WTC11 (cell line): Measurements from ENCODE around the gene HERPUD2. TPM values are rescaled to one million over a fixed set of nuclear protein-coding genes. Genes with fewer than 3 reads are reported as not detected.

ENCODE experiments used
- ATAC-seq: fragments of 200-7000 bp; cut with Tn5 transposase; 2 replicates; pipeline ENCODE4 v1.10.0; 2021; ENCODE audit warnings: mild to moderate bottlenecking, moderate library complexity
- CTCF ChIA-PET: fragments of 300-600 bp; sonication (Branson Sonifier 250); formaldehyde crosslinking; loops from one replicate; lab custom pipeline; 2021; ENCODE audit warnings: antibody characterized with exemption; lab: Charles Lee
- POLR2A ChIA-PET: fragments of 350-600 bp; sonication (Branson Sonifier 250); formaldehyde crosslinking; loops from one replicate; lab custom pipeline; 2021; ENCODE audit warnings: antibody characterized with exemption; lab: Charles Lee
- DNase-seq: peaks from one replicate; pipeline ENCODE4 v3.0.0; 2021; ENCODE audit warnings: low spot score
- H3K27ac Mint-ChIP-seq: 2 replicates; pipeline ENCODE4 v1.8.0; 2021; ENCODE audit warnings: mixed read lengths
- H3K27me3 Mint-ChIP-seq: 2 replicates; pipeline ENCODE4 v1.8.0; 2021; ENCODE audit warnings: low read depth, mild to moderate bottlenecking, moderate library complexity, mixed read lengths
- H3K36me3 Mint-ChIP-seq: 2 replicates; pipeline ENCODE4 v1.8.0; 2021; ENCODE audit warnings: mixed read lengths
- H3K4me1 Mint-ChIP-seq: 2 replicates; pipeline ENCODE4 v1.8.0; 2022; ENCODE audit warnings: mixed read lengths
- H3K4me3 Mint-ChIP-seq: 2 replicates; pipeline ENCODE4 v1.8.0; 2021; ENCODE audit warnings: mild to moderate bottlenecking, moderate library complexity, mixed read lengths
- H3K9me3 Mint-ChIP-seq: 2 replicates; pipeline ENCODE4 v1.8.0; 2021; ENCODE audit warnings: mixed read lengths
- ATF1 ChIP-seq: sonication (generic); formaldehyde crosslinking; IDR thresholded peaks from 2 replicates; pipeline ENCODE4 v1.8.1; 2023; ENCODE audit warnings: mild to moderate bottlenecking, moderate library complexity, missing genetic modification reagents
- ELF4 ChIP-seq: sonication (generic); formaldehyde crosslinking; IDR thresholded peaks from 2 replicates; pipeline ENCODE4 v1.8.1; 2022; ENCODE audit warnings: low read depth, mild to moderate bottlenecking, moderate library complexity, missing genetic modification reagents
- EMX1 ChIP-seq: fragments of 250-450 bp; sonication (Bioruptor Pico); IDR thresholded peaks from 2 replicates; pipeline ENCODE4 v1.8.0; 2021; ENCODE audit warnings: mild to moderate bottlenecking
- FOXK1 ChIP-seq: sonication (generic); formaldehyde crosslinking; IDR thresholded peaks from 2 replicates; pipeline ENCODE4 v1.8.0; 2022; ENCODE audit warnings: mild to moderate bottlenecking, moderate library complexity, missing genetic modification reagents
- KAT7 ChIP-seq: sonication (generic); formaldehyde crosslinking; IDR thresholded peaks from 2 replicates; pipeline ENCODE4 v1.8.1; 2023; ENCODE audit warnings: missing genetic modification reagents, mild to moderate bottlenecking, borderline replicate concordance
- NFATC4 ChIP-seq: fragments of 250-450 bp; sonication (Bioruptor Pico); IDR thresholded peaks from 2 replicates; pipeline ENCODE4 v1.9.0; 2021; ENCODE audit warnings: mild to moderate bottlenecking
- NR1H2 ChIP-seq: sonication (generic); formaldehyde crosslinking; IDR thresholded peaks from 2 replicates; pipeline ENCODE4 v1.9.0; 2021; ENCODE audit warnings: mild to moderate bottlenecking, moderate library complexity, missing genetic modification reagents
- OVOL2 ChIP-seq: fragments of 250-450 bp; sonication (Bioruptor Pico); IDR thresholded peaks from 2 replicates; pipeline ENCODE4 v1.9.0; 2021; ENCODE audit warnings: mild to moderate bottlenecking, borderline replicate concordance
- RORB ChIP-seq: fragments of 250-450 bp; sonication (Bioruptor Pico); IDR thresholded peaks from 2 replicates; pipeline ENCODE4 v1.9.0; 2021; ENCODE audit warnings: mild to moderate bottlenecking
- TCF7 ChIP-seq: sonication (generic); formaldehyde crosslinking; IDR thresholded peaks from 2 replicates; pipeline ENCODE4 v1.8.0; 2022; ENCODE audit warnings: mild to moderate bottlenecking, low read depth, missing genetic modification reagents, moderate library complexity
- TEAD1 ChIP-seq: sonication (generic); formaldehyde crosslinking; IDR thresholded peaks from 2 replicates; pipeline ENCODE4 v1.8.0; 2022; ENCODE audit warnings: mild to moderate bottlenecking, missing genetic modification reagents
- ZNF232 ChIP-seq: sonication (generic); formaldehyde crosslinking; IDR thresholded peaks from 2 replicates; pipeline ENCODE4 v1.8.0; 2022; ENCODE audit warnings: mild to moderate bottlenecking, missing genetic modification reagents
- ZNF263 ChIP-seq: sonication (generic); formaldehyde crosslinking; IDR thresholded peaks from 2 replicates; pipeline ENCODE4 v1.8.1; 2022; ENCODE audit warnings: low read depth, mild to moderate bottlenecking, moderate library complexity, missing genetic modification reagents
- ZNF423 ChIP-seq: fragments of 250-450 bp; sonication (Bioruptor Pico); IDR thresholded peaks from 2 replicates; pipeline ENCODE4 v2.1.2; 2022; ENCODE audit warnings: mild to moderate bottlenecking, moderate library complexity
- total RNA-seq: library from RNA; stranded (reverse); gene quantifications from 3 replicates; pipeline ENCODE4 v1.2.3, GENCODE V29; 2021
- TF ChIP-seq, protein P1 (sequence below): sonication (generic); formaldehyde crosslinking; IDR thresholded peaks from 2 replicates; pipeline ENCODE4 v1.8.1; 2023; ENCODE audit warnings: mild to moderate bottlenecking, missing genetic modification reagents, moderate library complexity
- TF ChIP-seq, protein P2 (sequence below): sonication (generic); formaldehyde crosslinking; IDR thresholded peaks from 2 replicates; pipeline ENCODE4 v1.8.0; 2022; ENCODE audit warnings: mild to moderate bottlenecking, missing genetic modification reagents
- TF ChIP-seq, protein P3 (sequence below): fragments of 250-450 bp; sonication (Bioruptor Pico); IDR thresholded peaks from 2 replicates; pipeline ENCODE4 v1.8.0; 2021; ENCODE audit warnings: mild to moderate bottlenecking
- TF ChIP-seq, protein P4 (sequence below): sonication (generic); formaldehyde crosslinking; IDR thresholded peaks from 2 replicates; pipeline ENCODE4 v1.8.0; 2023; ENCODE audit warnings: missing genetic modification reagents
- TF ChIP-seq, protein P5 (sequence below): sonication (generic); formaldehyde crosslinking; IDR thresholded peaks from 2 replicates; pipeline ENCODE4 v1.8.1; 2022; ENCODE audit warnings: missing genetic modification reagents, borderline replicate concordance
- TF ChIP-seq, protein P6 (sequence below): sonication (generic); formaldehyde crosslinking; IDR thresholded peaks from 2 replicates; pipeline ENCODE4 v1.8.1; 2022; ENCODE audit warnings: mild to moderate bottlenecking, missing genetic modification reagents, moderate library complexity, borderline replicate concordance
- TF ChIP-seq, protein P7 (sequence below): fragments of 250-450 bp; sonication (Bioruptor Pico); IDR thresholded peaks from 2 replicates; pipeline ENCODE4 v1.9.0; 2021; ENCODE audit warnings: mild to moderate bottlenecking
- TF ChIP-seq, protein P8 (sequence below): sonication (generic); formaldehyde crosslinking; IDR thresholded peaks from 2 replicates; pipeline ENCODE4 v1.8.1; 2022; ENCODE audit warnings: low read depth, mild to moderate bottlenecking, moderate library complexity, missing genetic modification reagents, borderline replicate concordance

HERPUD2 gene
- total RNA-seq, 1 experiment from 2014 or later = 16.2 TPM

DNA sequence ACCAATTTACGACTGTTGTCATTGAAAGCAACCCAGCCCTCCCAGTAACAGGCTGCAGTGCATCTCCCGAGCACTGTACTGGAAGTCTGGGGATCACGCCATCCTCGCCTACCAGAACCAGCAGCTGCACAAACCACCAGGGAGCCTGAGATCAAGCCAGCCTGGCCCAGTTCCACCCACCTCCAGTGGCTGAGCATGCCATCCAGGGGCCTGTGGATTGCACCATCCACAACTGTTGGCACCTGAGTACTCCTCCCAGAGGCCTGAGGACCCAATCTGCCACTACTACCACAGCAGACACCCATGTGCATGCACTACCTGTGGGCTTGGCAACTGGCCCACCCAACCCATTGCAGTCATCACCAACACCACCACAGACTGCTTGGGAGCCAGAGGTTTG, 44.2 kb downstream of the HERPUD2 start:
- TF ChIP-seq FOXK1 (CRISPR knock-in tag) (no peak), NR1H2 (CRISPR knock-in tag) (no peak), ELF4 (CRISPR knock-in tag) (no peak), ZNF423 (CRISPR knock-in tag) (no peak), OVOL2 (no peak), KAT7 (CRISPR knock-in tag) (no peak), ZNF232 (CRISPR knock-in tag) (no peak), EMX1 (CRISPR knock-in tag) (no peak), TCF7 (no peak), NFATC4 (no peak), RORB (CRISPR knock-in tag) (no peak), ATF1 (CRISPR knock-in tag) (no peak)
- TF ChIP-seq, protein P1, sequence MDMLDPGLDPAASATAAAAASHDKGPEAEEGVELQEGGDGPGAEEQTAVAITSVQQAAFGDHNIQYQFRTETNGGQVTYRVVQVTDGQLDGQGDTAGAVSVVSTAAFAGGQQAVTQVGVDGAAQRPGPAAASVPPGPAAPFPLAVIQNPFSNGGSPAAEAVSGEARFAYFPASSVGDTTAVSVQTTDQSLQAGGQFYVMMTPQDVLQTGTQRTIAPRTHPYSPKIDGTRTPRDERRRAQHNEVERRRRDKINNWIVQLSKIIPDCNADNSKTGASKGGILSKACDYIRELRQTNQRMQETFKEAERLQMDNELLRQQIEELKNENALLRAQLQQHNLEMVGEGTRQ = no peak
- TF ChIP-seq, protein P2, sequence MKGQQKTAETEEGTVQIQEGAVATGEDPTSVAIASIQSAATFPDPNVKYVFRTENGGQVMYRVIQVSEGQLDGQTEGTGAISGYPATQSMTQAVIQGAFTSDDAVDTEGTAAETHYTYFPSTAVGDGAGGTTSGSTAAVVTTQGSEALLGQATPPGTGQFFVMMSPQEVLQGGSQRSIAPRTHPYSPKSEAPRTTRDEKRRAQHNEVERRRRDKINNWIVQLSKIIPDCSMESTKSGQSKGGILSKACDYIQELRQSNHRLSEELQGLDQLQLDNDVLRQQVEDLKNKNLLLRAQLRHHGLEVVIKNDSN (CRISPR knock-in tag) = no peak
- TF ChIP-seq, protein P3, sequence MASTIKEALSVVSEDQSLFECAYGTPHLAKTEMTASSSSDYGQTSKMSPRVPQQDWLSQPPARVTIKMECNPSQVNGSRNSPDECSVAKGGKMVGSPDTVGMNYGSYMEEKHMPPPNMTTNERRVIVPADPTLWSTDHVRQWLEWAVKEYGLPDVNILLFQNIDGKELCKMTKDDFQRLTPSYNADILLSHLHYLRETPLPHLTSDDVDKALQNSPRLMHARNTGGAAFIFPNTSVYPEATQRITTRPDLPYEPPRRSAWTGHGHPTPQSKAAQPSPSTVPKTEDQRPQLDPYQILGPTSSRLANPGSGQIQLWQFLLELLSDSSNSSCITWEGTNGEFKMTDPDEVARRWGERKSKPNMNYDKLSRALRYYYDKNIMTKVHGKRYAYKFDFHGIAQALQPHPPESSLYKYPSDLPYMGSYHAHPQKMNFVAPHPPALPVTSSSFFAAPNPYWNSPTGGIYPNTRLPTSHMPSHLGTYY (CRISPR knock-in tag) = no peak
- TF ChIP-seq, protein P4, sequence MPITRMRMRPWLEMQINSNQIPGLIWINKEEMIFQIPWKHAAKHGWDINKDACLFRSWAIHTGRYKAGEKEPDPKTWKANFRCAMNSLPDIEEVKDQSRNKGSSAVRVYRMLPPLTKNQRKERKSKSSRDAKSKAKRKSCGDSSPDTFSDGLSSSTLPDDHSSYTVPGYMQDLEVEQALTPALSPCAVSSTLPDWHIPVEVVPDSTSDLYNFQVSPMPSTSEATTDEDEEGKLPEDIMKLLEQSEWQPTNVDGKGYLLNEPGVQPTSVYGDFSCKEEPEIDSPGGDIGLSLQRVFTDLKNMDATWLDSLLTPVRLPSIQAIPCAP (CRISPR knock-in tag) = no peak
- TF ChIP-seq, protein P5, sequence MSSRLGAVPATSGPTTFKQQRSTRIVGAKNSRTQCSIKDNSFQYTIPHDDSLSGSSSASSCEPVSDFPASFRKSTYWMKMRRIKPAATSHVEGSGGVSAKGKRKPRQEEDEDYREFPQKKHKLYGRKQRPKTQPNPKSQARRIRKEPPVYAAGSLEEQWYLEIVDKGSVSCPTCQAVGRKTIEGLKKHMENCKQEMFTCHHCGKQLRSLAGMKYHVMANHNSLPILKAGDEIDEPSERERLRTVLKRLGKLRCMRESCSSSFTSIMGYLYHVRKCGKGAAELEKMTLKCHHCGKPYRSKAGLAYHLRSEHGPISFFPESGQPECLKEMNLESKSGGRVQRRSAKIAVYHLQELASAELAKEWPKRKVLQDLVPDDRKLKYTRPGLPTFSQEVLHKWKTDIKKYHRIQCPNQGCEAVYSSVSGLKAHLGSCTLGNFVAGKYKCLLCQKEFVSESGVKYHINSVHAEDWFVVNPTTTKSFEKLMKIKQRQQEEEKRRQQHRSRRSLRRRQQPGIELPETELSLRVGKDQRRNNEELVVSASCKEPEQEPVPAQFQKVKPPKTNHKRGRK (CRISPR knock-in tag) = no peak
- ATAC-seq (no peak), DNase-seq (no peak)
- Mint-ChIP-seq H3K4me1 (peaks cover 37% of the 10 kb centered on the region), H3K36me3 (peaks cover 15% of the 10 kb centered on the region), H3K27me3 (no peaks in the 10 kb centered on the region), H3K27ac (no peak overlapping the region), H3K4me3 (no peak overlapping the region), H3K9me3 (peaks cover 15% of the 10 kb centered on the region)
- ChIA-PET CTCF (no interaction called here), POLR2A (no interaction called here)

DNA sequence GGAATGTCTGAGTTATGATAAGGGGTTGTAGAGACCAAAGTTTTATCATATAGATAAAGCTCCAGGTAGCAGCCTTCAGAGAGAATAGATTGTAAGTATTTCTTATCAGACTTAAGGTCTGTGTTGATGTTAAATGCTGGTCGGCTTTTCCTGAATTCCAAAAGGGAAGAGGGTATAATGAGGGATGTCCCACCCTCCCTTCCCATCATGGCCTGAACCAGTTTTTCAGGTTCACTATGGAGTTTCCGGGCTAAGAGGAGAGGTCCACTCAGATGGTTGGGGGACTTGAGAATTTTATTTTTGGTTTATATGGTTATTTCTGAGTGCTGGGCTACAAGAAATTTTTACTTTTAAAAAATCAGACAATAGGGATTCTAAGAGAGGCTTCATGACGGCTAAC, 45.2 kb downstream of the HERPUD2 start:
- H3K4me1 Mint-ChIP-seq = peaks cover 37% of the 10 kb centered on the region
- no peak for ATAC-seq
- H3K27me3 Mint-ChIP-seq = no peaks in the 10 kb centered on the region
- no peak for DNase-seq
- TF ChIP-seq, protein P6, sequence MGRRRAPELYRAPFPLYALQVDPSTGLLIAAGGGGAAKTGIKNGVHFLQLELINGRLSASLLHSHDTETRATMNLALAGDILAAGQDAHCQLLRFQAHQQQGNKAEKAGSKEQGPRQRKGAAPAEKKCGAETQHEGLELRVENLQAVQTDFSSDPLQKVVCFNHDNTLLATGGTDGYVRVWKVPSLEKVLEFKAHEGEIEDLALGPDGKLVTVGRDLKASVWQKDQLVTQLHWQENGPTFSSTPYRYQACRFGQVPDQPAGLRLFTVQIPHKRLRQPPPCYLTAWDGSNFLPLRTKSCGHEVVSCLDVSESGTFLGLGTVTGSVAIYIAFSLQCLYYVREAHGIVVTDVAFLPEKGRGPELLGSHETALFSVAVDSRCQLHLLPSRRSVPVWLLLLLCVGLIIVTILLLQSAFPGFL (CRISPR knock-in tag) = no peak
- TF ChIP-seq ZNF263 (CRISPR knock-in tag) = no peak
- TF ChIP-seq, protein P7, sequence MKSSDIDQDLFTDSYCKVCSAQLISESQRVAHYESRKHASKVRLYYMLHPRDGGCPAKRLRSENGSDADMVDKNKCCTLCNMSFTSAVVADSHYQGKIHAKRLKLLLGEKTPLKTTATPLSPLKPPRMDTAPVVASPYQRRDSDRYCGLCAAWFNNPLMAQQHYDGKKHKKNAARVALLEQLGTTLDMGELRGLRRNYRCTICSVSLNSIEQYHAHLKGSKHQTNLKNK = no peak
- TF ChIP-seq, protein P8, sequence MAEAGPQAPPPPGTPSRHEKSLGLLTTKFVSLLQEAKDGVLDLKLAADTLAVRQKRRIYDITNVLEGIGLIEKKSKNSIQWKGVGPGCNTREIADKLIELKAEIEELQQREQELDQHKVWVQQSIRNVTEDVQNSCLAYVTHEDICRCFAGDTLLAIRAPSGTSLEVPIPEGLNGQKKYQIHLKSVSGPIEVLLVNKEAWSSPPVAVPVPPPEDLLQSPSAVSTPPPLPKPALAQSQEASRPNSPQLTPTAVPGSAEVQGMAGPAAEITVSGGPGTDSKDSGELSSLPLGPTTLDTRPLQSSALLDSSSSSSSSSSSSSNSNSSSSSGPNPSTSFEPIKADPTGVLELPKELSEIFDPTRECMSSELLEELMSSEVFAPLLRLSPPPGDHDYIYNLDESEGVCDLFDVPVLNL (CRISPR knock-in tag) = no peak
- TF ChIP-seq TEAD1 (CRISPR knock-in tag) = no peak
- TF ChIP-seq, all 79 proteins: peak for 0
- Mint-ChIP-seq H3K36me3 (peaks cover 15% of the 10 kb centered on the region), H3K9me3 (peaks cover 15% of the 10 kb centered on the region), H3K4me3 (no peak overlapping the region), H3K27ac (no peak overlapping the region)
- POLR2A ChIA-PET = no interaction called here
- CTCF ChIA-PET = no interaction called here
